Lower leg skin (tissue), 3 donors: ENCODE data around the gene GRID2.

Experiments used
- POLR2A ChIP-seq, 2 donors: fragments of 450-650 bp; IDR thresholded peaks; one replicate each; pipeline ENCODE4 v1.6.1; 2016 to 2017; ENCODE audit warnings: antibody characterized with exemption in 2 of 2, mild to moderate bottlenecking in 1 of 2, moderate library complexity in 1 of 2
- TF ChIP-seq, protein P1 (sequence below), 3 donors: fragments of 450-650 bp; IDR thresholded peaks; one replicate each; pipeline ENCODE4 v1.5.1; 2016; ENCODE audit warnings: antibody characterized with exemption in 3 of 3, mild to moderate bottlenecking in 3 of 3, moderate library complexity in 2 of 3

DNA sequence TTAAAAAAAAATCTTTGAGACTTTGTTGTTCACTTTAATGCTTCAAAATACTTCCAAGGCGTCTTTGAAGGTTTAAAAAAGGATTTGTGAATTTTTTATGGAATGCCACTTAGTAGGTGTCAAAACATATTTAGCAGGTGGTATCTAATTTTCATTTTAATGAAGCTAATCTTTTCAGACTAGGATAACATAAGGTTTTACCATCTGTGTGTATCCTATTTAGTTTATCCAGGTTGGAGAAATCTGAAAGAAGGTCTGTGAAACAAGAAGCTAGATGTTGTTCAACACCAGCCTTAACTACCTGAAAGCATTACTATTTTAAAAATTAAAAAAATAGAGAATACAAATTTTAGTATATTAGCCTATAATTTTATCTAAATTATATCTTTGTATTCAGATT, 193.4 kb downstream of the GRID2 start:
- TF ChIP-seq, protein P1, sequence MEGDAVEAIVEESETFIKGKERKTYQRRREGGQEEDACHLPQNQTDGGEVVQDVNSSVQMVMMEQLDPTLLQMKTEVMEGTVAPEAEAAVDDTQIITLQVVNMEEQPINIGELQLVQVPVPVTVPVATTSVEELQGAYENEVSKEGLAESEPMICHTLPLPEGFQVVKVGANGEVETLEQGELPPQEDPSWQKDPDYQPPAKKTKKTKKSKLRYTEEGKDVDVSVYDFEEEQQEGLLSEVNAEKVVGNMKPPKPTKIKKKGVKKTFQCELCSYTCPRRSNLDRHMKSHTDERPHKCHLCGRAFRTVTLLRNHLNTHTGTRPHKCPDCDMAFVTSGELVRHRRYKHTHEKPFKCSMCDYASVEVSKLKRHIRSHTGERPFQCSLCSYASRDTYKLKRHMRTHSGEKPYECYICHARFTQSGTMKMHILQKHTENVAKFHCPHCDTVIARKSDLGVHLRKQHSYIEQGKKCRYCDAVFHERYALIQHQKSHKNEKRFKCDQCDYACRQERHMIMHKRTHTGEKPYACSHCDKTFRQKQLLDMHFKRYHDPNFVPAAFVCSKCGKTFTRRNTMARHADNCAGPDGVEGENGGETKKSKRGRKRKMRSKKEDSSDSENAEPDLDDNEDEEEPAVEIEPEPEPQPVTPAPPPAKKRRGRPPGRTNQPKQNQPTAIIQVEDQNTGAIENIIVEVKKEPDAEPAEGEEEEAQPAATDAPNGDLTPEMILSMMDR (IDR thresholded peaks at IDR 0.05) = no peak
- no peak for TF ChIP-seq POLR2A (IDR thresholded peaks at IDR 0.05)
